RCC 7860 (cell line): ENCODE data around the gene AASDHPPT.
"Not testable (repeated sequence)": the region's sequence is repeated elsewhere in the genome, so short reads cannot be mapped to it uniquely, and the experiment has no call there.

Experiments used
- DNase-seq: peaks from one replicate; pipeline ENCODE4 v3.0.0-alpha.2; 2015; ENCODE audit warnings: low spot score
- FAIRE-seq: peaks from 2 replicates; lab custom pipeline; 2012; peaks lifted over from hg19 to GRCh38; lab: Jason Lieb, UNC

The AASDHPPT gene, protein sequence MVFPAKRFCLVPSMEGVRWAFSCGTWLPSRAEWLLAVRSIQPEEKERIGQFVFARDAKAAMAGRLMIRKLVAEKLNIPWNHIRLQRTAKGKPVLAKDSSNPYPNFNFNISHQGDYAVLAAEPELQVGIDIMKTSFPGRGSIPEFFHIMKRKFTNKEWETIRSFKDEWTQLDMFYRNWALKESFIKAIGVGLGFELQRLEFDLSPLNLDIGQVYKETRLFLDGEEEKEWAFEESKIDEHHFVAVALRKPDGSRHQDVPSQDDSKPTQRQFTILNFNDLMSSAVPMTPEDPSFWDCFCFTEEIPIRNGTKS

DNA sequence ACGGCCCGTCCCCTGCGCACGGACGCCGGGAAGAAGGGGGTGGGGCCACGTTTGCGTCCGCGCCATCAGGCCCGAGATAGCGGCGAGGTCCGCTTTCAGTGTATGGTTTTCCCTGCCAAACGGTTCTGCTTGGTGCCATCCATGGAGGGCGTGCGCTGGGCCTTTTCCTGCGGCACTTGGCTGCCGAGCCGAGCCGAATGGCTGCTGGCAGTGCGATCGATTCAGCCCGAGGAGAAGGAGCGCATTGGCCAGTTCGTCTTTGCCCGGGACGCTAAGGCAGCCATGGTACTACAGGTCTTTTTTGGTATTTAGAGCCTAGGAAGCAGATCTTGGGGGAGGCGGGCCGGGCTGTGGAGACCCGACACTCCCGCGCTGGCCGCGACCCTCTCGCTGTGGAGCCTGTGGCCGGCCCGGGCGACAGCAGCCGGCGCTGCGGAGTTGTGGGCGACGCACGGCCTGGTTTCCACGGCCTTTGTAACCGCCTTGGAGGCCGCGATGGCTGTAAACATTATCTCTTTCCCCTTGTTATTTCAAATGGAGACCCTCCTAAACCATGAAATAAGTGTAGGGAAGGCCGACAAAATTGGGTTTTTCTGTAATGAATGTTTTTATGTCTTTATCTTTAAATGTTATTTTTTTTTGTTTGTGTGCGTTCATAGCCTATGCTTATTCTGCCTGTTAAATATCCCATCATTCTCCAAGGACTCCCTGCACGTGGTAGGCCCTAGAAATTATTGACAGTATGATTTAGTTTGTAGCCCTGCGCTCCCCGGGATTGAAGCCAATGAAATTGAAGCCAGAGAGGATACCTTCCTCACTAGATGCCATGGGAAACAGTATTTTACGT is at the start of gene AASDHPPT:
Gene AASDHPPT (plus strand): TSS at position 54 of the 847 bp plus-strand sequence. CDS start 49 bp downstream, at position 103.
- no peak for FAIRE-seq

DNA sequence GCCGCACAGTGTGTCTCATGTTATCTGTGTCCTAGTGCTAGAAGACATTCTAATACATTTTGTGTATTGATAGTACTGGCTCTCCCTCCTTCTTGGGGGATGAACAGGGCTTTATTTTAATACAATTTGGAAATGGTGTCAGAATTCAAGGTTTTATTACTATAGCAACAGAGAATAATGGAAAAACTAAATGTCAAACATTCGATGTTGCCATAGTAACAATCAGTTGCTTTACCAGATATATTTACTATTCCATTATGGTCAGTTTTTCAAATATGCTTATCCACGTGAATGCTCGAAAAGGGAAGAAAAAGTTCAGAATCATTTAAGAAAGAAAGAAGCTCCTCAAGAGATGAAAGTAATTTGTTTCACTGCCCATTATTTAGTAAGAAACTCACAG is 46.9 kb upstream of the AASDHPPT start:
- DNase-seq (no peak), FAIRE-seq (no peak)

More for the DNA sequence above, at the start of gene AASDHPPT:
- peak; percentile 21 for DNase-seq

DNA sequence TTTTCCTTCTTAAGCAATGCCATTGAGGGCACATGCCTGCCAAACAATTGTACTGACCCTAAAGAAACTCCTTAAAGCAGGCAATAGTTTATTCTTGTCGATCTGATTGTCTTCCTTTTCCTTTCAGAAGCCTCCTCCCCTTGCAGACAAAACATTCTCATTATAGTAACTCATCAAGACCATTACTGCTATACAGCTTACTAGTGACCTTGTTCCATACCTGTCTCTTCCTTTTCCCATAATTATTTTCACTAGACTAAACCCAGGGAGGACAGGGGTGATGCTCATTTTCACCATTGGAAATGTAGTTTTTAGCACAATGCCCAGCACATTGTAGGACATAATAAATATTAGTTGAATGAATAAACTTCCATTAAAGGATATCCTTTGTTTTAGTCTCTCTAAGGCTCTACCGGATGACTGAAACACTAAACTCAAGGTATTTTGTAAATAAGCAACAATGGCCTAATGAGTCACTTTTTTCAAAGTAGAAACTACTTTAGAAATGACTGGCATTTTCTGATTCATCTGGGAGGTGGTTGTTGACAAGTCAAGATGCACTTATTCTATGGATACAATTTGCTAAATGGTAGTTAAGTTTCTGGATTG is 46.2 kb upstream of the AASDHPPT start:
- no peak for FAIRE-seq
- no peak for DNase-seq

DNA sequence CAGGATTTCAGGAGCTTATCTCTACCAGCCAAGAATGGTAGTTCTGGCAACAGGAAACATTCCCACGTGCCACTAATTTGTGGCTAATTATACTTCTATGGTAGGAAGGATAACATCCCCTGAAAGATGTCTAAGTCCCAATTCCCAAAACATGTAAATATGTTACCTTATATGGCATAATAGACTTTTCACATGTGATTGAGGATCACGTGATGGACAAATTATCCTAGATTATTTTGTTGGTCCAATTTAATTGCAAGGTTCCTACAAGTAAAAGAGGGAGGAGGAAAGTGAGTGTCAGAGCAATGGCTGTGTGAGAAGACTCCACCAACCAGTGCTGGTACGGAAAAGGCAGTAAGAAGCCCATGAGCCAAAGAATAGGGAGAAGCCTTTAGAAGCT is 45.5 kb upstream of the AASDHPPT start:
- no peak for DNase-seq
- FAIRE-seq = no peak

DNA sequence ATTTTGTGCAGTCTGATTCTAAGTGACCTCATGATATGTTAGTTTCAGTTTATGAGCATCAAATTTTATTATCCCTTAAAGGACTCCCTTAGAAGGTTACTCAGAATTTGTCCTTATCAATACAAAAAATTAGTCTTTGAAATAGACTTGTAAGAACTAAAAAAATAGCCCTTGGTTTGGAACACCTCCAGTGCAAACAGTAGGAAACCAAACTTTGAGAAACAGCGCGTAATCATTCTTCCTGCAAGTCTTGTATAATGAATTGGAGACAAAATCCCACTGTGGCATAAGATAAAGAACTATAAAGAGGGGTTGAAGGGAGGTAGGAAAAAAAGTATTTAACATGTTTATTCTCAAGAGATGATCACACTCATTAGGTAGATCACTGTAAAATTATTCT is 44.6 kb upstream of the AASDHPPT start:
- DNase-seq (no peak), FAIRE-seq (no peak)

DNA sequence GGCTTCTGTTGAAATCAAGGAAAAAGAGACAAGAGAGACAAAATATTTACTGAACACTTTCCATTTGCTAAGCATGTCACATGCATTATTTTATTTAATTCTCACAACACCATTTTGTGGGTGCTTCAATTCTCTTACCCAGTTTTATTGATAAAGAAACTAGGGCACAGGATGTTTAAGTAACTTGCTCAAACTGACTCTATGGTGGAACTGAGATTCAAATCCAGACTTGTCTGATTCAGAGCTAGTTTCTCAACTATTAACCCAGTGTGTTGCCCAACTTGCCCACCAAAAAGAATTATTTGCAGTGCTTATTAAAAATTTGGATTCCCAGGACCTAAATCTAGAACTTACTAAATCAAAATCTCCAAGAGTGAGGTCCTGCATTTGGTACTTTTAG is 33.9 kb upstream of the AASDHPPT start:
- DNase-seq (no peak), FAIRE-seq (no peak)

DNA sequence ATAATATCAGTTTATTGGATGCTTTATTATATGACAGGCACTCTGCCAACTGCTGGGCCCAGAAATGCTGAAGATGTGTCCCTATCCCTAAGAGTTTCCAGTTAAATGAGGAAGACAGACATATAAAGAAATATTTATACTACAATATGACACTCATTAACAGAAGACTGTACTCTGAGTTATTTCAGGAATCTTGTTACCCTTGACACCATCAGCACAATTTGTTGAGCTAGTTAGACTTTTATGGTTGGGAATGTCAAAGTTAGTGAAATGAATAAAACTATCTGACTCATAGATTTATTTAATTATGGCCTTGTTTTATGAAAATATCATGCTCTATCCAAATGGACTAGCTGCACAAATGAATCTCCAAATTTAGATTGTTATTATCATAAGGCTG is 29.8 kb upstream of the AASDHPPT start:
- DNase-seq (no peak), FAIRE-seq (no peak)

DNA sequence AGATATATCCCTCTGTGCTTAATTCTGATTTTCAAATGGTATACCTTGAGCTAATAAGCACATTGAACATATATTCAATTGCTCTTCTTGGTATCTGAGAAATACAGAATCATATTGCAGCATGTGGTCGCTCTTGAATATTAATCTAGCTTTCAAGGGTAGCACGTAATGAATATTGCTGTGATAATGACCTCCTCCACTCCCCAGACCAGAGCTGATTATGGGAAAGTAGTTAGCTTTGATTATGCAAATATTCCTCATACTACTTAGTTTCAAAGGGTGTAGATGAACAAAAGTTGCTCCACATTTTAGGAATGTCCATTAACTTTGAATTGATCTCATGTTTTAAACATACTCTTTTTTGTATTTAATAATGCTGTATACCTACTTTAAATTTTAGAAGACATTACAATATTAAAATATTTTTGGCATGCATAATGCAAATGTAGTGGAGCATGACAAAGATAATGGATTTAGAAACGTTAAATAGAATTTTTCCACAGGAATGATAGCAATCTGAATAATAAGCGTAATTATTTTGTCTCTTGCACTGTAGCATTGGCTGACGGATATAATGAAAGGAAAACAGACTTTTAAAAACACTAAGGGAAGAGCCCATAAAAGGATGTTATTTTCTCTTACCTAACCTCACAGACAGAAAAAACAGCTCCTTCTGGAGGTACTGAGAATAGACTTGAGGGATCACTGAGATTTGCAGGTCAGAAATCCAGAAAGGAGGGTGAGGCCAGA is 27.6 kb upstream of the AASDHPPT start:
- no peak for DNase-seq
- FAIRE-seq = no peak

DNA sequence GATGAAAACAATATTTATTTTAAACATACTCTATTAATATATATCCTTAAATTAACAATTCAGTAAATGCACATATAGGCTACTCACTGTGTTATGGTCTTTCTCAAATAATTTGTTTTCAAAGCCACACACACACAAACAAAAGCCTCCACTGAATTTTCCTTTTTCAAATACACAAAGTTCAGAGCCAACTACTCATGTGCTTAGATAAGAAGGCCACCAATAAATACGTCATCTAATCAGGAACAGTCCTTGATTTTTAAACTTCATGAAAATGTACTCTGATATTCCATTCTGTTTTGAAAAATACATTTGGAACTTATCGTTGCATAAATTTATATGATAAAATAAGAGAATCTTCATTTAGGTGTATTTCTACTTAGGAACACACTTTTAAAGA is 26.4 kb upstream of the AASDHPPT start:
- no peak for DNase-seq
- no peak for FAIRE-seq

DNA sequence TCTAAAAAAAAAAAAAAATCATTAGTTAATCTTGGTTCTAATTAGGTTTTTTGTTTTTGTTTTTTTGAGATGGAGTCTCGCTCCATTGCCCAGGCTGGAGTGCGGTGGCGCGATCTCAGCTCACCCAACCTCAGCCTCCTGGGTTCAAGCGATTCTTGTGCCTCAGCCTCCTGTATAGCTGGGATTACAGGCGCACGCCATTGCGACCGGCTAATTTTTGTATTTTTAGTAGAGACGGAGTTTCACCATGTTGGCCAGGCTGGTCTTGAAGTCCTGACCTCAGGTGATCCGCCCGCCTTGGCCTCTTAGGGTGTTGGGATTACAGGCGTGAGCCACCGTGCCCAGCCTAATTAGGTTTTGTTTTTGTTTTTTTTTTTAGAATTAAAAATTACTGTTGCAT is 19.1 kb upstream of the AASDHPPT start:
- FAIRE-seq, DNase-seq: not testable (repeated sequence)

DNA sequence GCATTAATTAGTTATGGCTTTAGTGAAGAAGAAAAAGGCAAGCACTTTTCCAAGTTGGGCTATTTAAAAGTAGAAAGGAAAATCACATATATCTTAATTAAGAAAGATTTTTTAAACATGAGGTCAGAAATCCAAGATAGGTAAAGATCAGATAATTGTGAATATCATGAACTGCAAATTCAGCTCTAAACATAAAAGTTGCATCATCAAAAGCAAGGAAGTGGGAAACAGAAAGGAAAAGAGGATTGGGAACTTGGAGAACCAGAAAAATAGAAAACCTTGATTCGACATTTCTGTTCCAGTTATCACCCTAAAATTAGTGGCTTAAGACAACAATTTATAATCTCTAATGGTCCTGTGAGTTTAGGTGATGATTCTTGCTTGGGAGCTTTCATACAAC is 17.8 kb upstream of the AASDHPPT start:
- FAIRE-seq = no peak
- DNase-seq = no peak

DNA sequence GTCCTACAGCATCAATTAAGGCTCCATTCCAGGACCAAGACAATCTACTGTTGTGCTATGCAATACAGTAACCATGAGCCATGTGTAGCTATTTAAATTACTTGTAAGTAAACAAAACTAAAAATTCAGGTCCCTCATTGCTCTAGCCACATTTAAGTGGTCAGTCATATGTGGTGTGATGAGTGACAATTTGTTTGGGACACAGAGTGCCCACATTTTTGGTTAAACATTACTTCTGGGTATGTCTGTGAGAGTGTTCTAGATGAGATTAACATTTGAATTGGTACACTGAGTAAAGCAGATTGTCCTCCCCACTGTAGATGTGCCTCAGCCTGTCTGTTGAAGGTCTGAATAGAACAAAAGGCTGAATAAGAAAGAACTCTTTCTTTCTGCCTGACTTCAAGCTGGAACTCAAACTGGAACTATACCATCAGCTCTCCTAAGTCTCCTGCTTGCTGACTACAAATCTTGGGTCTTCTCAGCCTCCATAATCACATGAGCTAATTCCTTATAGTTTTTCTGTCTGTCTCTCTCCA is 16.1 kb upstream of the AASDHPPT start:
- DNase-seq = no peak
- no peak for FAIRE-seq

DNA sequence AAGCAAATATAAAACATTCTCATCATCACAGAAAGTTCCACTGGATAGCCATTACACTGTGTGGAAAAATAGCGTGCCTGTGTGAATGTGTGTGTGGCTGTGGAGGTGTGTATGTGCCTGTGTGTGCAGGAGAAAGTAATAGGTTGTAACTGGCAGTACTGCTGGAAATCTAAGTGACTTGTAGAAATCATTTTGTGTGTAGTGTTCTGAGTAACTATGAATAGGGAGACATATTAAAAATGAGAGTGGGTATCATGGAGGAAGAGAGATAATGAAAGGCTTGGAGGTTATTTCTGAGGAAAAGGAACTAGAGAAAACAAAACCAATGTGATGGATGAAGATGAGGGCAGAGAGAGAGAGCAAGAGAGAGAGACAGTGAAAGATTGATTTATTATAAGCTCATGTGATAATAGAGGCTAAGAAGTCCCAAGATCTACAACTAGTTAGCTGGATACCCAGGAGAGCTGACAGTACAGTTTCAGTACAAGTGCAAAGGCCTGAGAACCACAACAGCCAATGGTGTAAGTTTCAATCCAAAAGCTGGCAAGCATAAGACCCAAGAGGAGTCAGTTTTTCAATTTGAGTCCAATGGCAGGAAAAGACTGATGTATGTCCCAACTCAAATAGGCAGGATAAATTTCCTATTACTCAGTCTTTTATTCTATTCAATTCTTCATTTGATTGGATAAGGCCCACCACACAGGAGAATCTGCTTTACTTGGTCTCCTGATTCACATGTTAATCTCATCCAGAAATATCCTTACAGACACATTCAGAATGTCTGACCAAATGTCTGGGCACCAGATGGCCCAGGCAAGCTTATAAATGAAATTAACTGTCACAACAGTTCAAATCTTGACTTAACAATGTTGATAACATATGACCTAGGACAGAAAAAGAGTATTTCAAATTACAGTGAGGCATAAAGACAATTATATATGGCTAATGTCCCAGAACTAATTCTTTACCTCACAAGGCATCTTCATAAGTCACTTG is 15.2 kb upstream of the AASDHPPT start:
- FAIRE-seq (no peak), DNase-seq (no peak)

DNA sequence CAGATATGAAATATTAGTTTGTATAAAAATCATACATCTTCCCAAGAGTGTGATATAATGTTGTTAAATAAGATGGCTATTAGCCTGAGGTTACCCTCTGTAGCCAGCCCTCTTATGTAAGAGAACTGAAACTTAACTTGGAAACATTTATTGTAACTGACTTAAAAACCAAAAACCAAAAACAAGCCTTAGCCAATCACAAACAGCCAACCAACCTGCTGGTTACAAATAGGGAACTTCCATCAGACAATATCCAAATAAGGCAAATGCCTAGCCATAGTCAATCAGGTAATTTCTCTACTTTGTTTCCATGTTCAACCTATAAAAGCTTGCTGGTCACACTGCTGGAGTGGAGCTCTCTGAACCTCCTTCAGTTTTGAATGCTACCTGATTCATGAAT is 14.5 kb upstream of the AASDHPPT start:
- no peak for FAIRE-seq
- no peak for DNase-seq

DNA sequence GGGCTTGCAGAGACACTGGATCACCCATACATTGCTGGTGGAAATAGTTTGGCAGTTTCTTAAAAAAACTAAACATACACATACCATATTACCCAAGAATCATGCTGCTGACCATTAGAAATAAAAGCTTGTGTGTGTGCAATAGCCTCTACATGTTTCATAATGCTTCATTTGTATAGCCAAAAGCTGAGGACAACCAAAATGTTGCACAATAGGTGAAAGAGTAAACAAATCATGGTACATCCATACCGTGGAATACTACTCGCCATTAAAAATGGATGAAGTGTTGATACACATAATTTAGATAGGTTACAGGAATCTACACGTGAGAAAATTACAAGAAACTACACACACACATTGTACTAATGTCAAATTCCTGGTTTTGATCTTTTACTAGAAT is 6.9 kb upstream of the AASDHPPT start:
- no peak for DNase-seq
- FAIRE-seq = no peak

DNA sequence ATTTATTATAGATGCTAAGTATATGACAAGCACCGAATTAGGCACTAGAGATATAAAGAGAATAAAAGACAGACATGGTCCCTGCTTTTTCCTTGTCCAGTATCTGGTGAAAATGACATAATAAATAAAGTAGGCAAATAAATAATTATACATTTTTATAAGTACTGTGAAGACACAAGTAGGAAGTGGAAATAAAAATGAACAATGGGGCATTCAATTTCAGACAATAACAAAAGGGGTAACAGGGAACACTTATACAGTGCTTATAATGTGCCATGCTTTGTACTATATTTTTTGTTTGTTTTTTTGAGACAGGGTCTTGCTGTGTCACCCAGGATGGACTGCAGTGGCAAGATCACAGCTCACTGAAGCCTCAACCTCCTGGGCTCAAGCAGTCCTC is 4.7 kb upstream of the AASDHPPT start:
- no peak for FAIRE-seq
- DNase-seq = no peak

DNA sequence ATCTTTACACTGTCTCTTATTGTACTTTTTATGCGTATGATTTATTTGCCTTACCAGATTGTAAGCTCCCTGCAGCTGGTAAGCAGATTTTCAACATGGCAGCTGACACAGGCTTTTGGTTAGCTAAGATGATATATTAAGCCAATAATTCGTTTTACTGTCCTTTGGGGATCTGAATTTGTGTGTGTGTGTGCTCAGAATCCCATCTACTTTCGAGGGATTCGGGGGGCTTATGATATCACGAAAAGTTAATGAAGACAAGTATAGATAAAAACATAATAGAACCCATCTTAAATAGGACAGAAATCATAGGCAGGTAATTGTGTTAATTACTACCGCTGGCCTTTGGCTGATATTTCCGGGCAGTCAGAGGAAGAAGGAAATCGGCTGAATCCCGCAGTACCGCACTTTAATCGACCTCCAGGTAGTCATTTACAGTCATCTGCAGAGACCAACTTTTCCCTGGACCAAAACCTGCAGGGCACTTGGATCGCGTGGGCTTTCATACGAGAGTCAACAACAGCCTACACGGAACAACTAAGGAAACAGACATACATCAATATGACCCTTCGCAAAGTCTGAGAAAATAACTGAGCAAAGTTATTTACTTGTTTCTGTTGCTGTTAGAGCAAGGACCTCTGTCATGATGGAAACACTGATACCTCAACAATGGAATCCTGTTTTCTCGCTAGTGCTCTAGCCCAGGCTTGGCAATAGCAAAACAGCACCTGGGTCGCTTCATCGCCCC is 1.1 kb upstream of the AASDHPPT start:
- DNase-seq (no peak), FAIRE-seq (no peak)

DNA sequence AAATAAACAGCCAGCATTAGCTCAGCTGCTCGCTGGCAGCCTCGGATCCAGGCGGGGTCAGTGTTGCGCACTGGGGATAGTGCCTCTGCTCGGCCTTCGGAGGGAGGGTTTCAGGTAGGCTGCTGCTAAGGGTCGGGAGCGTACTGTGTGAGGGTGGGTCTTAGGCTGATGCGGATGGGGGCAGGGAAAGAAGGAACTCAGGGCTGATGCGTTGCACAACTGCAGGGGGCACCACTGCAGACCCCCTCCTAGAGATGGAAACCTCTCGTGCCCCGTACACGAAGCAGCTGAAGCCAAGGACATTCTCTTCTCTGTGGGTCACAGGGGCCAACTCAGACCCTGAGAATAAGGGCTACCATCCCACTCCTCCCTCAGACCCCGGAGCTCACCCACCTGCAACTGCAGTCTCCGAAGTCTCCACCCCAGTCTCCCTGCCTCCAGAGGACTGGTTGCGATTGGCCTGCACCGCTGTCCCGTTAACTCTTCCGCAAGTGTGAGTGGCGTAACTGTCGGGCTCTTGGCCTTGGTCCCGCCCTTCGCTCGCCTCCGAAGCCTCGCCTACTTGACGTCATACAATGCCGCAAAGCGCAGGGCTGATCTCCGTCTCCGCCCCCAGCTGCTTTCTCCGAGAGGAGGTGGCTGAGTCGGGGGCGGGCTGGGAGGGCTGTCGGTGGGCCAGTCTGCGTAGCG is 398 bp upstream of the AASDHPPT start, which contains the start of gene KBTBD3:
Gene KBTBD3 (minus strand): TSS at position 429 of the 690 bp plus-strand sequence. CDS start 18,250 bp downstream, outside the sequence.
- FAIRE-seq = peak; percentile 60
- DNase-seq = peak; percentile 94
